GM12878 (cell line): ENCODE data around the gene CDKL4. TPM values are rescaled to one million over a fixed set of nuclear protein-coding genes. Genes with fewer than 3 reads are reported as not detected.

ENCODE experiments used
- ATAC-seq: fragments of 200-7000 bp; cut with Tn5 transposase; 3 replicates; pipeline ENCODE4 v1.9.1; 2020; ENCODE audit warnings: mild to moderate bottlenecking, moderate library complexity
- BruUV-seq: library from RNA; stranded (reverse); fragments of 400-500 nt; replicated peaks from 2 replicates; lab custom pipeline; 2021; lab: Mats Ljungman, UMichigan
- CTCF ChIA-PET: fragments of 300-600 bp; sonication (Branson Sonifier 250); formaldehyde crosslinking; extraction: SDS; loops from one replicate; lab custom pipeline; 2021; ENCODE audit warnings: inconsistent platforms; lab: Yijun Ruan, JAX
- POLR2A ChIA-PET: fragments of 350-600 bp; formaldehyde crosslinking; extraction: SDS; loops from one replicate; lab custom pipeline; 2021; ENCODE audit warnings: inconsistent platforms; lab: Charles Lee
- RAD21 ChIA-PET: fragments of 300-600 bp; sonication (Branson Sonifier 250); formaldehyde crosslinking; loops from one replicate; lab custom pipeline; 2023; ENCODE audit warnings: antibody characterized with exemption; ENCODE audit not compliant: unreplicated experiment; lab: Charles Lee
- SMC1A ChIA-PET: fragments of 300-600 bp; sonication (Branson Sonifier 250); formaldehyde crosslinking; loops from one replicate; lab custom pipeline; 2023; ENCODE audit not compliant: unreplicated experiment, uncharacterized antibody; lab: Charles Lee
- DNase-seq: peaks from one replicate; pipeline ENCODE4 v3.0.0-alpha.2; 2011; ENCODE audit warnings: low read depth, low spot score
- FAIRE-seq: peaks from 3 replicates; lab custom pipeline; 2011; peaks lifted over from hg19 to GRCh38; lab: Jason Lieb, UNC
- H2AFZ ChIP-seq: 2 replicates; pipeline ENCODE4 v1.6.0; 2011; ENCODE audit warnings: low read depth, low read length, control low read depth; ENCODE audit not compliant: control insufficient read depth
- H3K27ac ChIP-seq: 2 replicates; pipeline ENCODE4 v1.5.1; 2011; ENCODE audit warnings: control low read depth; ENCODE audit not compliant: control insufficient read depth, insufficient read depth
- H3K27me3 ChIP-seq, 2 experiments: replicated peaks in 1 of 2; 2 replicates each; pipeline versions ENCODE4 v1.6.0 to v1.6.1; 2011; ENCODE audit warnings: low read length in 1 of 2; ENCODE audit not compliant: control insufficient read depth in 2 of 2, insufficient read depth in 2 of 2
- H3K36me3 ChIP-seq, 2 experiments: 2 replicates each; pipeline ENCODE4 v1.5.1; 2011; ENCODE audit warnings: low read length in 1 of 2; ENCODE audit not compliant: control insufficient read depth in 2 of 2, insufficient read depth in 2 of 2
- H3K4me1 ChIP-seq: 2 replicates; pipeline ENCODE4 v1.6.1; 2011; ENCODE audit warnings: mild to moderate bottlenecking, low read length, moderate library complexity, mixed read lengths; ENCODE audit not compliant: control insufficient read depth, insufficient read depth
- H3K4me2 ChIP-seq: 2 replicates; pipeline ENCODE4 v1.6.0; 2011; ENCODE audit warnings: control low read depth; ENCODE audit not compliant: control insufficient read depth, insufficient read depth
- H3K4me3 ChIP-seq: fragments of 200-600 bp; sonication (generic); 2 replicates; pipeline ENCODE4 v1.5.1; 2016
- H3K79me2 ChIP-seq: 2 replicates; pipeline ENCODE4 v1.6.0; 2011; ENCODE audit warnings: low read length; ENCODE audit not compliant: control insufficient read depth, insufficient read depth
- H3K9ac ChIP-seq: 2 replicates; pipeline ENCODE4 v1.8.0; 2011; ENCODE audit warnings: low read length, control low read depth, mixed read lengths; ENCODE audit not compliant: control insufficient read depth, insufficient read depth
- H3K9me3 ChIP-seq: replicated peaks from 3 replicates; pipeline ENCODE4 v1.5.1; 2011; ENCODE audit warnings: mild to moderate bottlenecking, low read length; ENCODE audit not compliant: control insufficient read depth, insufficient read depth
- H4K20me1 ChIP-seq: 2 replicates; pipeline ENCODE4 v1.6.0; 2011; ENCODE audit not compliant: control insufficient read depth, insufficient read depth
- BCL3 ChIP-seq: IDR thresholded peaks from 2 replicates; pipeline ENCODE4 v1.6.1; 2011; ENCODE audit warnings: borderline replicate concordance, low read depth, mild to moderate bottlenecking, moderate library complexity, low read length; ENCODE audit not compliant: insufficient read depth, poor library complexity, severe bottlenecking
- BRCA1 ChIP-seq: IDR thresholded peaks from 2 replicates; pipeline ENCODE4 v1.6.1; 2011; ENCODE audit warnings: low read depth, low read length, improper control_type of control experiment
- CHD4 ChIP-seq: fragments of 200-600 bp; sonication (generic); IDR thresholded peaks from 2 replicates; pipeline ENCODE4 v1.6.1; 2016; ENCODE audit warnings: mild to moderate bottlenecking
- IRF3 ChIP-seq: fragments of 450-650 bp; IDR thresholded peaks from 2 replicates; pipeline ENCODE4 v1.6.1; 2014; ENCODE audit warnings: mild to moderate bottlenecking
- MLLT1 ChIP-seq: fragments of 450-650 bp; IDR thresholded peaks from 2 replicates; pipeline ENCODE4 v1.6.1; 2016; ENCODE audit warnings: mild to moderate bottlenecking
- MTA3 ChIP-seq: IDR thresholded peaks from 2 replicates; pipeline ENCODE4 v1.6.1; 2012; ENCODE audit warnings: low read length, inconsistent platforms, borderline replicate concordance
- PRDM15 ChIP-seq: fragments of 450-650 bp; formaldehyde crosslinking; IDR thresholded peaks from 2 replicates; pipeline ENCODE4 v1.4.0; 2020; ENCODE audit warnings: mild to moderate bottlenecking, moderate library complexity
- SMARCA5 ChIP-seq: fragments of 450-650 bp; IDR thresholded peaks from 2 replicates; pipeline ENCODE4 v1.6.1; 2017; ENCODE audit warnings: mild to moderate bottlenecking
- ZBTB33 ChIP-seq: fragments of 450-650 bp; IDR thresholded peaks from 2 replicates; pipeline ENCODE4 v1.6.1; 2017; ENCODE audit warnings: mild to moderate bottlenecking
- ZNF687 ChIP-seq: fragments of 450-650 bp; IDR thresholded peaks from 2 replicates; pipeline ENCODE4 v1.6.1; 2017; ENCODE audit warnings: mild to moderate bottlenecking, moderate library complexity
- WGBS: methylation state at CpG from one replicate; pipeline ENCODE4 v1.1.6; 2016; ENCODE audit warnings: low lambda C conversion rate; ENCODE audit not compliant: insufficient replicate concordance, insufficient coverage; ENCODE audit errors: missing lambda C conversion rate; 5-methylcytosine and 5-hydroxymethylcytosine counted together
- in situ Hi-C: fragments of 300-500 bp; cut with MboI; formaldehyde crosslinking; loops from 9 replicates; pipeline ENCODE4 v1.14.3; 2018; ENCODE audit warnings: mixed read lengths
- intact Hi-C: fragments of 100-400 bp; cut with micrococcal nuclease; formaldehyde crosslinking; loops from one replicate; pipeline ENCODE4 v1.14.2; 2022; ENCODE audit not compliant: unreplicated experiment
- polyA plus RNA-seq, 11 experiments: library from polyadenylated mRNA; depleted of rRNA in 4 of 11; unstranded in 6 of 11; stranded (reverse) in 5 of 11; fragments of >200 nt; fragmentation: Nextera tagmentation in 4 of 11; fragmentation: Illumina TruSeq in 1 of 11; extraction: Ambion mirVana in 4 of 11; extraction: Trizol in 1 of 11; gene quantifications; 1 replicate in 1 of 11; 2 replicates in 10 of 11; pipeline versions ENCODE4 v1.2.1 to v1.2.3, GENCODE V29; 2011 to 2016; ENCODE audit warnings: inconsistent platforms in 2 of 11, missing spikeins in 2 of 11, low read depth in 1 of 11
- total RNA-seq, 4 experiments: library from RNA; depleted of rRNA in 3 of 4; stranded (reverse); fragments of >200 nt in 3 of 4; fragmentation: Illumina TruSeq in 1 of 4; extraction: Trizol in 1 of 4; gene quantifications; 2 replicates each; pipeline versions ENCODE4 v1.2.1 to v1.2.3, GENCODE V29; 2013 to 2021

The CDKL4 gene
- total and polyA plus RNA-seq, 10 of the 15 experiments (the other 5 are each of a cell fraction or from before 2014, with no cell fraction given) = not detected

- in situ Hi-C loops (no loop called here), intact Hi-C loops (no loop called here)
- H3K4me1 ChIP-seq = no peaks in the 10 kb centered on the region
- ChIA-PET SMC1A (no interaction called here), CTCF (interaction anchor here (0.9 to 1.6 kb wide), 2 partner anchors 12 to 294 kb away, joined by 3 to 5 read pairs; no protein-coding TSS in a partner anchor), POLR2A (no interaction called here), RAD21 (no interaction called here)
- no peak overlapping the region for H2AFZ ChIP-seq
- H3K79me2 ChIP-seq = no peaks in the 10 kb centered on the region
- no peak for FAIRE-seq
- H3K4me2 ChIP-seq = no peak overlapping the region
- H3K9ac ChIP-seq = no peak overlapping the region
- no peaks in the 10 kb centered on the region for H3K9me3 ChIP-seq
- H3K27ac ChIP-seq = no peak overlapping the region
- H4K20me1 ChIP-seq = no peaks in the 10 kb centered on the region
- ATAC-seq = no peak
- WGBS = 79% methylated on average over 6 of the region's 6 CpGs
- no peak overlapping the region for H3K4me3 ChIP-seq
- no TSS peak for BruUV-seq
- H3K36me3 ChIP-seq = no peaks in the 10 kb centered on the region
- H3K27me3 ChIP-seq = no peaks in the 10 kb centered on the region
- no peak for DNase-seq
- TF ChIP-seq SMARCA5 (no peak), CHD4 (no peak), ZNF687 (no peak), BRCA1 (no peak), MTA3 (no peak), BCL3 (no peak), PRDM15 (CRISPR knock-in tag) (no peak), MLLT1 (no peak), ZBTB33 (no peak), IRF3 (no peak)
Observed at GRCh38 chr2:39240758-39241157, 3.0 kb downstream of the CDKL4 start.
